SH-SY5Y (cell line): ENCODE measurements around the gene TNFRSF18.

ENCODE experiments used
- GATA2 ChIP-seq: IDR thresholded peaks from 2 replicates; pipeline ENCODE4 v1.6.1; 2011; ENCODE audit warnings: mild to moderate bottlenecking, low read depth, low read length
- GATA3 ChIP-seq: IDR thresholded peaks from 2 replicates; pipeline ENCODE4 v1.6.1; 2011; ENCODE audit warnings: low read depth, mild to moderate bottlenecking, low read length, moderate library complexity

The TNFRSF18 gene

GRCh38 chr1:1223891-1224290 lies 17.5 kb upstream of the TNFRSF18 start:
- no peak for TF ChIP-seq GATA2
- no peak for TF ChIP-seq GATA3

GRCh38 chr1:1223321-1223720 lies 16.9 kb upstream of the TNFRSF18 start:
- TF ChIP-seq GATA3 (no peak), GATA2 (no peak)

GRCh38 chr1:1222575-1223225 lies 16.3 kb upstream of the TNFRSF18 start:
- TF ChIP-seq GATA2 (no peak), GATA3 (no peak)

GRCh38 chr1:1221887-1222574 lies 15.6 kb upstream of the TNFRSF18 start:
- TF ChIP-seq GATA2 (no peak), GATA3 (no peak)

- no peak for TF ChIP-seq GATA3
Measured at GRCh38 chr1:1220197-1220596, 13.8 kb upstream of the TNFRSF18 start.

GRCh38 chr1:1219341-1219740 lies 12.9 kb upstream of the TNFRSF18 start:
- no peak for TF ChIP-seq GATA2
- no peak for TF ChIP-seq GATA3

GRCh38 chr1:1218524-1219200 lies 12.3 kb upstream of the TNFRSF18 start:
- no peak for TF ChIP-seq GATA2
- TF ChIP-seq GATA3 = no peak

GRCh38 chr1:1217621-1218523 lies 11.5 kb upstream of the TNFRSF18 start:
- no peak for TF ChIP-seq GATA3
- no peak for TF ChIP-seq GATA2

GRCh38 chr1:1216770-1217620 lies 10.6 kb upstream of the TNFRSF18 start:
- TF ChIP-seq GATA3 (no peak), GATA2 (no peak)

GRCh38 chr1:1215881-1216605 lies 9.7 kb upstream of the TNFRSF18 start:
- TF ChIP-seq GATA3 (no peak), GATA2 (no peak)

GRCh38 chr1:1215080-1215676 lies 8.8 kb upstream of the TNFRSF18 start:
- TF ChIP-seq GATA3 (no peak), GATA2 (no peak)
